GM18499 (cell line): Measurements from ENCODE around the gene CHD6.

Experiments used
- ATAC-seq: cut with Tn5 transposase; IDR thresholded peaks from one replicate; pipeline ENCODE4 v1.9.1; 2021; ENCODE audit warnings: moderate number of reproducible peaks; ENCODE audit not compliant: insufficient read depth, unreplicated experiment

Gene CHD6

GRCh38 chr20:41478026-41478425 is 140.2 kb downstream of the CHD6 start:
- no peak for ATAC-seq

GRCh38 chr20:41476446-41476845 is 141.7 kb downstream of the CHD6 start:
- no peak for ATAC-seq

- no peak for ATAC-seq
Measured at GRCh38 chr20:41476013-41476441, 142.2 kb downstream of the CHD6 start.

- ATAC-seq: no peak
Measured at GRCh38 chr20:41475503-41475902, 142.7 kb downstream of the CHD6 start.

GRCh38 chr20:41470362-41471095 is 147.6 kb downstream of the CHD6 start:
- no peak for ATAC-seq

GRCh38 chr20:41469868-41470267 is 148.3 kb downstream of the CHD6 start:
- no peak for ATAC-seq

- ATAC-seq: no peak
Measured at GRCh38 chr20:41468994-41469600, 149.1 kb downstream of the CHD6 start.

- ATAC-seq: no peak
Measured at GRCh38 chr20:41467690-41468089, 150.5 kb downstream of the CHD6 start.

- ATAC-seq: no peak
Measured at GRCh38 chr20:41467220-41467619, 151.0 kb downstream of the CHD6 start.

GRCh38 chr20:41463567-41463966 is 154.6 kb downstream of the CHD6 start:
- no peak for ATAC-seq

- peak; percentile 73 for ATAC-seq
Measured at GRCh38 chr20:41462372-41463161, 155.6 kb downstream of the CHD6 start.

- ATAC-seq: no peak
Measured at GRCh38 chr20:41458761-41459160, 159.4 kb downstream of the CHD6 start.

- no peak for ATAC-seq
Measured at GRCh38 chr20:41457173-41457857, 160.9 kb downstream of the CHD6 start.

GRCh38 chr20:41456351-41456750 is 161.8 kb downstream of the CHD6 start:
- ATAC-seq: no peak

- no peak for ATAC-seq
Measured at GRCh38 chr20:41454250-41454649, 163.9 kb downstream of the CHD6 start.

GRCh38 chr20:41453010-41453950 is 164.9 kb downstream of the CHD6 start:
- ATAC-seq: no peak

- no peak for ATAC-seq
Measured at GRCh38 chr20:41452226-41452625, 166.0 kb downstream of the CHD6 start.

GRCh38 chr20:41447006-41447405 is 171.2 kb downstream of the CHD6 start:
- no peak for ATAC-seq

GRCh38 chr20:41446456-41446855 is 171.7 kb downstream of the CHD6 start:
- no peak for ATAC-seq

- no peak for ATAC-seq
Measured at GRCh38 chr20:41444821-41445220, 173.4 kb downstream of the CHD6 start.
